HG03097 (cell line): ENCODE measurements around the gene RCOR2.

ENCODE experiments used
- ATAC-seq: cut with Tn5 transposase; IDR thresholded peaks from one replicate; pipeline ENCODE4 v1.9.1; 2021; ENCODE audit not compliant: unreplicated experiment, low FRiP score

Gene RCOR2

DNA sequence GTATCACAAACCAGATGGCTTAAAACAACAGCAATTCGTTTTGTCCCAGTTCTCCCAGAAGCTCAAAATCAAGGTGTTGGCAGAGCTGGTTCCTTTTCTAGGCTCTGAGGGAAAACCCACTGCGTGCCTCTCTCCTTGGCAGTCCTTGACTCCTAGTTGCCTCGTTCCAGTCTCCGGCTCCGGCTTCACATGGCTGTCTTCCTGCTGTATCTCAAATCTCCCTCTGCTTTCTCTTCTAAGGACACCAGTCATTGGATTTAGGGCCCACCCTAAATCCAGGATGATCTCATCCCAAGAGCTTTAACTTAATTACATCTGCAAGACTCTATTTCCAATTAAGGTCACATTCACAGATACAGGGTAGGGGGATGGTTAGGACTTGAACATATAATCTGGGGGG, 12.7 kb upstream of the RCOR2 start:
- ATAC-seq: no peak

DNA sequence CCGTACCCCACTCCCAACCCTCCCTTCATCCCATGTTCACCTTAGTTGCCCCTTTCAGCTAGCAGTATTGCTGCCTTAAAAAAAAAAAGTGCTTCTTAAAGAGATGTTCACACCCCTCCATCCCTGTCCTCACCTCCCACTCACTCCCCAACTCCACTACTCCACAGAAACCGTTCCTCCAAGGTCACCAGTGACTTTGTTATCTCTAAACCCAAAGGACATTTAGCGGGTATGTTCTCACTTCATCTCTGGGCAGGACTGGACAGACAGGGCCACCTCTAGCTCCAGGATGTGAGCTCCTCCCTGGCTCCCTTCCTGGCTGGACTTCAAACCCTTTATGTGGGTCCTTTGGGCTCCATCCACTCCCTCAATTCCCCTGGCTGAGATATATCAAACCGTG, 6.4 kb upstream of the RCOR2 start:
- no peak for ATAC-seq

DNA sequence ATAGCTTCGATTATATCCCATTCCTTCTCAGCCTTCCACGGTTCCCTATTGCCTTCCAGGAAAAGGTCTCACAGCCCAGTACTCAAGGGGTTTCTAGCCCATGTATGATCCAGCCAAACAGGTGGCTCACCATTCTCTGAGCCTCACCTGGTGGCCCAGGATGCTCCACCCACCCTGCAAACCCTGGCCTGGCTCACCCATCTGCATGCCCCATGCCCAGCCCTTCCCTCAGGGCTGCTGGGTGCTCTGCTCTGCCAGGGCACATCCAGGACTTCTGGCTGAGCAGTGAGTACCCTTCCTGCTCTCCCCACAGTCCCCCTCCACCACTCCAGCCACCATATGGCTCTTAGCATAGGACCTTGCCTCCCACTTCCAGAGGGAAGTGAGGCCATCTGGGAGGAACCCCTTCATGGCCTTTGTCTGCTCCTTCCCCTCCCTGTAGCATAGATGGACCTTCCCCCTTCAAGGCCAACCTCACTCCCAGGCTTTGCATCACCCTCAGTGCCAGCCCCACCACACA, 5.8 kb upstream of the RCOR2 start:
- ATAC-seq: no peak

DNA sequence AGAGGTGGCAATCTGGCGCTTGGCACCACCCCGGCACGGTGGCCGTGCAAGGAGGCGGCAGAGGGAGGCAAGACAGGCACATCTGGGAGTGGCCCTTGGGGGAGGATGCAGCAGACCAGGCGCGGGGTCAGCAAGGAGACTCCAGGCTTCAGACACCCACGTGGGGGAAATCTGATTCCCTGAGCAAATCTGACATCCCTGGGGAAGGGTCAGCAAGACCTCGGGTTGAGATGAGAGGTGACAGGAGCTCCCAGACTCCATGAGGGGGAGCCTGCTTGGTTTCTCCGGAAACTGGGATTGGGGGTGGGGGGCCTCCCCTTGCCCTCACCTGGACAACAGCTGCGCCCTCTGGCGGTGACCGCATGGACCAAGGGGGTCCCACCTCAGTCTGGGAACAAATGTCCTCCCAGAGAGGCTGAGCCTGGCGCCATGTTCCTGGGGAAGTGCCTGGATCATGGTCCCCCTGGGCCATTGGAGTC, 4.0 kb upstream of the RCOR2 start:
- ATAC-seq: no peak

DNA sequence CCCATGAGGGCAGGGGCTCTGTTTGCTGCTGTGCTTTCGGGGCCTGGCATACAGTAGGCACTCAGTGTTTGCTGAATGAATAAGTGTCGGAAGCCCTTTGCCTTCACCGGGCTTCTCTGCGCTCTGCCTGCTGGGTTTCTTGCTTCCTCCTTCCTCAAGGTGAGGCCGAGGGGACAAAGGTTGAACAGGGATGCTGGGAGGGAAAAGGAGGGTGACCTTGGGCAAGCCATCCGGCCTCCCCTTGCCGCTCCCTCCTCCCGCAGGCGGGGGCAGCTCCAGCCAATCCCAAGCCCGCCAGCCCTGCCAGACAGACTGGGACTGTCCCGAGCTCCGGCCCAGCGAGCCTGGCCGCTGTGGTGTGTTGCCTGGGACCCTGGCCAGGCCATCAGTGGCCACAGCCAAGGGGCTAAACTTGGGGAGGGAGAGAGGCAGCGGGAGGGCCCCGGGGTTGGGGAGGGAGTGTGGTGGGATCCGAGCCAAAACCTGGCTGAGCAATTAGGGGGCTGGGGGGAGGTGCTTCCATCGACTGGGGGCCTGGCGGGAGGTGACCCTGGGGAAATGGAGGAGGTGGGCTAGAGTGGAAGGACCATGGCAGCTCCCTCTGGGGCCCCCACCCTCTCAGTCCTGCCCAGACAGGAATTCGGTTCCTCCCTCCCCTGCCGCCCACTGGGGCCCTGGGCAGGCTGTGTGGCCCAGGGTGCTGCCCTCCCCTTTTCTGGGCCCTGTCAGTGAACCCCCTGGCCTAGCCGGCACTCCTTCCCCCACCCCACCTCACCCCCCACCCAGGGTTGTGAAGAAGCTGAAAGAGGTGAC, 3.4 kb upstream of the RCOR2 start:
- no peak for ATAC-seq

DNA sequence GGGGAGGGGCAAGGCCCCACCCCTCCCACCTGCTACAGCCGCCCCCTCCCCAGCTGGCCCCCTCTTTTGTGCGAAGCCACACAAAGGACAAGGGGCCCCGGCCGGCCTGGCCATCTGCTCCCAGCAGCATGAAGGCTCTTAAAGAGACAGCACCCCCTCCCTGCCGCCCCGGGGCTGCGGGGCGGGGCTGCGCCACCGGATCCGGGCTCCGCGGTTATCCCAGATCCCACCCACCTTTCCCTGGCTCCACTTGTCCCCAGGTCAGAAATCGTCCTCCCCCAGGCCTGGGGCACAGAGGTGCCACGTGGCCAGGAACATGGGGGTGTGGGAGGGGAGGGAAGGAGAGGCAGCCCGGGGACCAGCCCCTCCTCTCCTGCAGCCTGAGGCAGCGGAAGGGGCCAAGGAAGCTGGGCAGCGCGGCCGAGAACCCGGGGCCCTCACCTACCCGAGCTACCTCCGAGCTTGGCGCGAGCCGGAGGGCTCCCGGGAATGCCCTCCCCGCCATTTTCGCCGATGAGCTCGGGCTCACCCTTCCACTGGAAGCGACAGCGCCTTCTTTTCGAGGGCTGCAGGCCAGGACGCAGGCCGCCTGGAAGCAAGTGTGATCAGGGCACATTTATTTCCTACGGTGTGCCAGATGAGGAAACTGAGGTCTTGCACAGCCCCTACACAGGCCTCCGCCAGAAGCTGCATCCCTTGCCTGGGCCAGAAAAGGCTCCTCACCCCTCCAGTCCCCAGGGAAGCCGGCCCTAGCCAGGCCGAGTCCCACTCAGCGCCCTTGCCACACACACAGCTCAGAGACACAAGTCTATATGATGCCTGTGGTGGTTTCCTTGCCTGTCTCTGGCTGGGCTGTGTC, 2.5 kb upstream of the RCOR2 start:
- ATAC-seq: no peak

DNA sequence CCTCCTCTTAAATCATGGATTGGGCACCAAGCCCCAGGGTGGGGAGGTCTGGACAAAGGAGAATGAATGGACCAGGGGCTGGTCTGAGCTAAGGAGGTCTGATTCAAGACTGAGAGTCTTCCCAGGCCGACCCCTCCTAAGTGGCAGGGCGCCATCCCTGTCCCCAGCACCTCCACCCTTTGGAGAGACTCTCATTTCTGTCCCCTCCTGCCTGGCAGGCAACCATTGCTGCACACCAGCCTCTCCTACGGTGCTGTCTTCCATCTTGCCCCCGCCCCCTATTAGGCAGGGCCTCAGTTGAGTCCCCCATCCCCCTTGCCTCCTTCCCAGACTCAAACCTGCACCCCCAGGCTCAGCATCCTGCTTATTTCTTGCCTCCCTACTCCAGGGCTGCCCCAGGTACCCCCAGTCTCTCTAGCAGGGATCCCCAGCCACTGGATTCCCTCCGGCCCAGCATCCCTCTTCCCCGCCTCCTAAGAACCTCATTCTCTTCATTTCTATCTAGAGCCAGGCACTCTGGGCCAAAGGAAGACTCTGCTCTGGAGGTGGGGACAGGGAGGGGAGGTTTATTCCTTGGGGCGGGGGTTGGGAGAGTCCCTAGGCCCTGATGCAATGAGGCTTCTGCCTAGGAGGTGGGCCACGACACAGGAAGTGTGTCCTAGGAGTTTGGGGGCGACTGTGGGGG, 1.7 kb upstream of the RCOR2 start:
- ATAC-seq: no peak

DNA sequence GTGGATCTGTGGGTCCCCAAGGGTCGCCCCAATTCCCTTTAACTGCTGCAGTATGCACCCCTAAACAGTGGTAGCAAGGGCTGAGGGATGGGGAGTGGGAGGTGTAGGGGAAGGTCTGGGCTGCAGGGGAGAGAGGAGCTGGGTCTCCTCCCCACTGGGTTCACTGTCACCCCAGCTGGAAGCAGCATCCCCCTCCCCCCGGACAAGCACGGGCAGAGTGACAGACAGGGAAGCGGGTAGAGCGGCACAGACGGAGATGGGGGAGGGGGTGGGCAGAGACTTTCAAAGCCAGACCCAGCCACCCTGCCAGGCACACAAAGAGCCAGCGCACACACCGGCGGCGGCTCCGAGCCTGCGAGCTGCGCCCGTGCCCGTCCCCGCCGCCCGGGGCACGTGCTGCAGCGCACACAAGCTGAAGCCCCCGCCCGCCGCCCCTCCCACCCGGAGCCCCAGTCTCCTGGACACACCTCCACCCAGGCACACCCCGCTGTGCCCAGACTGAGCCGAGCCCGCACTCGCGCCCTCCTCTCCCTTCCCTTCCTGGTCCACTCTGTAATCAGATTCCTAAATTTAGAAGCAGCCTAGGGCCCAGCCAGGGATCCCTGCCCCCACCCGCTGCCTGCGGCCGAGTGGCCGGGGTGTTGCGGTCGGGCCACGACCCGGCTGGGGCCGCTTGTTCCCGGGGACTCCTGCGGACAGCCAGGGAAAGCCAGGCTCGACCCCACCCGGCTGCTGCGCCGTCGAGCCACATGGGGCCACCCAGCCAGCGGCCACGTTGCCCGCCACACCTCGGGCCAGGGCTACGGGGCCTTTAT, 935 bp upstream of the RCOR2 start:
- no peak for ATAC-seq

DNA sequence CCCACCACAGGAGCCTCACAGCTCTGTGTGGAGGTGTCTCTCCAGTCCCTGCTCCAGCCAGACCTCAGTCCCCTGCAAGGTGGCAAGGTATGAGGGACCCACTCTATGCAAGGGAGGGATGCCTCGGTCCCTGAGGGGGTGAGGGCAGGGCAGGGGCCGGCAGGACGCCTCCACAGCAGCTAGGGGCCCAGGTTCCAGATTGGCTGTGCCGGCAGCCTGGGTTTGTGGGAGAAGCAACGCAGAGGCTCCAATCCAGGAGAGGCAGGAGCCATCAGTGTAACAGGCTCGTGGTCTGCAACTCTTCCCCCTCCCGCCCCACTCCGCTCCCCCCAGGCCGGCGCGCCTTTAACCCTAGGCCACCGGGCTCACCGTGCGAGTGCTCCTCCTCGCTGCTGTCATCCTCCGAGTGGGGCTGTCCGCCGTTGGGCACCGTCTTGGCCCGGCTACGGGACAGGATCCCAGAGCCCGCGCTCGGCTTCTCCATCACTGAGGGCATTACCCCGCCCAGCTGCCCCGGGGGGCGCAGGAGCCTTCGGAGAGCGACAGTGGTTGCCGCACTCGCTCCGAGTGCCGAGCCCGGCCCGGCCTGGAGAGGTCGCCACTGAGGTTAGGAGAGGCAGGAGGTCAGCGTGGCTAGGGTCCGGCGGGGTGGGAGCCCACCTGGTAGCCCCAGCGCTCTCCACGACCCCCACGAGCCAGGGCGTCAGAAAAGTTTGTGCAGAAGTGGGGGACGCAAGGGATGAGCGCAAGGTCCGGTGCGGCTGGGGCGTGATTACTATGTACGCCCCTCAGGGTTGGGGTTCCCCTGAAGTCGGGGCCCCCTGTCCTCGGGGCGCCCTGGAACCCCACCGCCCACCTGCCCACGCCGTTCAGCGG, 765 bp downstream of the RCOR2 start:
- peak; percentile 23 for ATAC-seq

DNA sequence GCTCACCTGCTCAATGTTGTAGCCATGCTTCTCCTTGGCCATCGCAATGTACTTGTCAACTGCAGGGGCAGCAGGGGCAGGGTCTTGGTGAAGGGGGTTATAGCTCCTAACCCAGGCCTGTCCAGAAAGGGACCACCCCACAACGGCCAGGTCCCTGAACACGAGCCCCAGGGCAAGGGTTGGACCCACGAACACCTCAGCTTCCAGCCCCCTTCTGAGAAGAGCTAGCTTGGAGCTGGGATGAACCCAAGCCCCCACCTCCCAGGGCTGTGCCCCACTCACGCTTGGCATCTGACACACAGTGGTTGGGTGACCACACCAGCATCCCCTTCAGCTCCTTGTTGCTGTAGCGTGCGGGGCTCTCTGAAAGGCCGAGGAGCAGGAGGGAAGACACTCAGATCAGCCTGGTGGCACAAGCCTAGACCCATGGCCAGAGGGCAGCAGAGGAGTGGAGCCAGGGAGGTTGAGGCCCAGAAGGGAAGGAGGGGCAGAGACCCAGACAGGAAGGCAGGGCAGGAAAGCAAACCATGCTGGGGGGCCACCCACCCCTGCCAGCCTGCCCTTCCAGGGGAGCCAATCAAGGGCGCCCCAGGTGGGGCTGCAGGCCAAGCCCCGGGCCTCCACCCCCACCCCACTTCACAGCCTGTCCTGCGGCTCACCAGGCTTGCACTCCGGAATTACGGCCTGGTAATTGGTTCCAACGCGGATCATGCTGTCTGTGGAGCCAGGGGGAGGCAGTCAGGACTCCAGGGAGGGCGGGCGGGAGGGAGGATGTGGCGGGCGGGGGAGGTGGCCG, 1.9 kb downstream of the RCOR2 start:
- ATAC-seq: no peak

DNA sequence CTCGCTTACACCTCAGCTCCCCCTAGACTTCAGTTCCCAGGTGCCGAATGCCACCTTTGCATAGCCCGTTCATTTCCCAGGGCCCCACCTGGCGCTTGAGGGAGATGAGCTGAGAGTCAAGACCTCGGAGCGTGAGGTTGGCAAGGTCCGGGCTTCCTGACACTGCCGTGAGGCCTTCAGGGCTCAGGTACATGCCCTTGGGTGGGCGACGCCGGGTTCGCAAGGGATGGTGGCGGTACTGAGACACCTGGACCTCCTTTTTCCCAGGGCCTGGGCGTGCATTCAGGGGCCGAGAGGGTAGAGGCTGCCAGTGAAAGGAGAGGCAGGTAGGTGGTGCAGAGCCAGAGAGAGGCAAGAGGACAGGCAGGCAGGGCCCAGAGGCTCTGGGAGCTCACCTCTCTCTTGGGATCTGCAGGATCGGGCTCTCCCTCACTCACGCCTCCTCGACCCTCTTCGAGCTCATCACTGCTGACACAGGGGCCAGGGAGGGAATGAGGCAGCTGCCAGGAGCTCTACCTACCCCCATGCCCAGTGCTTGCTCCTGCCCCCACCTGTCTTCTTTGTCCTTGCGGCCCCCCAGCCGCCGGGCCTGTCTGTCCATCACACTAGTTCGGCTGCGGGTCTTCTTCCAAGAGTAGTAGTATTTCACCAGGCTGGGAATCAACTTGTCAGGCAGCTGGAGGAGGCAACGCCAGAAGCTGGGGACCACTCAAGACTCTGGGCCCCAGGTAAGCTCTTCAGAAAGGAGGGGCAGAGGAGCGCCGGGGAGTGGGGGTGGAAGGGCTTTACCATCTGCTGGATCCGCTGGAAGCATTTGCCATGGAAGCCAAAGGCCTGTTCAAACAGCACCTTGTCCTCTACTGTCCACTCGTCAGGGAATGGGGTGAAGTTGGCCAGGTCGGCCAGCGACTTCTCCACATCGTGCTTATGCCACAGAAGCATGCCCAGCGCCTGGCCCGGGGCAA, 2.8 kb downstream of the RCOR2 start:
- no peak for ATAC-seq

DNA sequence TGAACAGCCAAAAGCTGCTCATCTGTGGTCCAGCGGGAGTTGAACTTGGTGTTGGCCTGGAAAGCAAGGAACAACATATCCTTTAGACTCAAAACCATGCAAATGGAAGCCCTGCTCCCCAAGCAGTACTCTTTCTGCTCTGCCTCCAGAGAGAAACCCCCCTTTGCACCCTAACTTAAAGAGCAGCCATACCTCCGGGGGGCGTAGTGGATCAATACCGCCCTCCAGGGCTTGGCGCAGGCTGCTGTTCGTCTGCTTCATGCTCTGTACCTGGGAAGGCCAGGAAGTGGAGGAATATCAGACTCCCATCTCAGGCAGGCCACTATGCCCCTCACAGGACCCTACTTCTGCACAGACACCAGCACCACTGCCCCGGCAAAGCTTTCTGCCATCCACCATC, 4.3 kb downstream of the RCOR2 start:
- no peak for ATAC-seq

DNA sequence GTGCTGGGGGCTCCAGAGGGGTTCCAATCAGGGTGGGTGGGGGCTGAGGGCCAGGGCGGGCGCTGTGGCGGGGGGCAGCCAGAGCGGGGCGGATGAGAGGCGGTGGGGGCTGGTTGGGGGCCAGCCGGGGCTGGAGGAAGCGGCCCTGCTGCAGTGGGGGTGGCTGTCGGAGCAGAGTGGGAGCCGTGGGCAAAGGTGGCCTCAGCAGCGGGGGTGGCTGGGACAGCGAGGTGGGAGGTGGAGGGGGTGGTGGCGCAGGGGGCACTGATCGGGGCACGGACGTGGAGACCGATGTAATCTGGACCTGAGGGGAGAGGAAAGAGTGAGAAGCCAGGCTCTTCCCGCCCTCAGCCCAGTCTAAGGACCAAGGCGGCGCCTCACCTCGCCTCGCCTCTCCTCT, 5.1 kb downstream of the RCOR2 start:
- no peak for ATAC-seq

DNA sequence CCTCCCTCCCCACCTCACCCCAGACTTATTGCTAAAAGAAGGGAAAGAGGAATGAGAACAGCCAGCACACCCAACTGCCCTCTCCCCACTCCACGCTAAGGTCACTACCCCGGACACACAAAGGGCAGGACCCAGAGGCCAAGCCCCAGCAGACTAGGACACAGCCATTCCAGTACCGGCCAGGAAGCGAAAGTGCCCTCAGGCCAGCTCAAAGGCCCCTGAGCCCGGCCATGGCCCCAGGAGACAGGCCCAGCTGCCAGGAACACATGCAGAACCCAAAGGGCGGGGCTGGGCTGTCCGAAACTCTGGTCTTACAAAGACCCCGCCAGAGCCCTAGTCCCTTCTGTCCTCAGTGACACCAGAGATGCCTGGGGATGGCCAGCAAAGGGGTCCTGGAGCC, 5.5 kb downstream of the RCOR2 start:
- no peak for ATAC-seq

DNA sequence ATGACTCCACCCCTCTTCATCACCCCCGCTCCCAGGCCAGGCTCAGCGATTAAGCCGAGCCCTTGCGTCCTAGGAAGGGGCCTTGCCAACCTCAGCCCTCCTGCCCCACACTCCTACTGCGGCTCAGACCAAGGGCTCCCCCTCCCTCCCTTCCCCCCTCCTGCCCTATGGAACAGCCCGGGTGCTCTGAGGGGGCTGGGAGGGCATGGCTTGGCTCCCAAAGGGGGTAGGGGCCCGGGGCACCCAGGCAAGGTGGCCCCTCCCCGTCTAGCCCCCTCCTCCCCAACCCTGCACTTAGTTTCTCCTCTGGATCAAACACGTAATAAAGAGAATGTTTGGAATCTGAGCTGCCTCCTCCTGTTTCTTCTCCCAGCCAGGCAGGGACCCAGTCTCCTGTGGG, 6.3 kb downstream of the RCOR2 start:
- ATAC-seq: no peak

DNA sequence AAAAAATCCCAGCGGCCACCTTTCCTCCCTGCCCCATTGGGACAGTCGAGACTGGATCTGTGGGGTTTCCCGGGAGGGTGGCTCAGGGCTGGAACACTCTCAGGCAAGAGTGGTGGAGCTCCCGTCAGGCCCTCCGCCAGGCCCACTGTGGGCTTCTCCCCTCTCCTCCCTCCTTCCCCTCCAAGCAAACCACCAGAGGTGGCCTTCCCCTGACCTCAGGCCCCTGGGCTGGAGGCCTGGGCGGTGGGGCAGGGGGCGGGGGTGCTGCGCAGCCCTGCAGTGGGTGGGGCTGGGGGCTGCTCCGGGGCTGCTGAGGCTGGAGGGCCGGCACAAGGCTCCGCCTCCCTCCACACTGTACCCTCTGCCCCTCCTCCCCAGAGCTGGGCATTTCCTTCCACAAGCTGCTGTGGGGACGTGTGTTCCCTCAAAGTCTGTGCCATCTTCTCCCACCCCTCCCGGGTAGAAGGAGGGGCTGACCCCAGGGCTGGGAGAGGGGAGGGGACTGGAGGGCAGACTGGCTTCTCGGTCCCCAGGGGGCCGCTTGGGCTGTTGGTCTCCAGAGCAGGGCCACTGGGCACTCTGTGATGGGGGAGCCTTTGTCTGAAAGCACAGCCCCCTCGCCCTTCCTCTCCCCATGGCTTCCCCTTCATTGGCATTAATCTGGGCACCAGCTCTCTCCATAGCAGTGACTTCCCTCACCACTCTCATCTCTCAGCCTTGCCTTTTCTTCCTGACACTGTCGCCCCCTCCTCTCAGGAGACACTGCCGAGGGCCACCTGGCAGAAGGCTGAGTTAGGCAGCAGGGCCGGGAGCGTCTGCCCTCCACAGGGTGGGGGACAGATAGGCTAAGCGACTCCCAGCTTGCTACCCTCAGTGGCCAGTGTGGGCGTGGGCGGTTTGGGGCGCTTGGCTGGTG, 7.1 kb downstream of the RCOR2 start:
- ATAC-seq: no peak
